Adrenal gland (tissue), 5 donors: Measurements from ENCODE around the gene SPDYE4.

Experiments used
- POLR2A ChIP-seq, 2 donors: fragments of 450-650 bp; IDR thresholded peaks; one replicate each; pipeline ENCODE4 v1.6.1; 2017; ENCODE audit warnings: antibody characterized with exemption in 2 of 2, mild to moderate bottlenecking in 2 of 2, moderate library complexity in 1 of 2
- TF ChIP-seq, protein P1 (sequence below), 6 experiments: fragments of 450-650 bp in 4 of 6; fragments of 200-600 bp in 2 of 6; sonication (generic) in 1 of 6; IDR thresholded peaks; 1 replicate in 5 of 6; 2 replicates in 1 of 6; pipeline versions ENCODE4 v1.5.1 to v1.8.0; 2016 to 2021; ENCODE audit warnings: antibody characterized with exemption in 6 of 6, mild to moderate bottlenecking in 2 of 6, moderate library complexity in 1 of 6
- donor health status: DM: no; HTN: no; CAD: no.

DNA sequence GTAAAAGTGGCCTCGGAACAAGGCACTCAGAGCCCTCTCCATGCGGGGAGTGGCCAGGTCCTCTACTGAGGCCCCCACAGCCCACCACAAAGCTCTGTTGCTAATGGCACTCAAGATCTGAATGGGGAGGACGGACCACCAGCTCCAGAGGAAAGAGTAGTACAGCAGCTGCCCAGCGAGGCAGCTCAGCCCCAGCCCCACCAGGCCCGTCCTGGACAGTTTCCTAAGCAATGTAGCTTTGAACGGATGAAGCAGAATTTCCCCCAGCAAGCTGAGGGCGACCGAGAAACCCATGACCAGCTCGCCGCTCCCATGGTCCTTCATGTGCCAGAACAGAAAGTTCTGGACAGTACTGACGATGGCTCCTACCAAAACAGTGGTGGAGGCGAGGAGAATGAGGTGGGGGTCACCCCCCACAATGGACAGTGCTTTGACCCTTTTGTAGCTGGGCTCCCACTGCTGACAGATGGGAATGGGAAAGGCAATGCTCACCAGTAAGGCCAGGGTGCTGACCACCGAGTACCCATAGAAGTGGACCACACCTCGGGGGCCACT is 39.4 kb upstream of the SPDYE4 start:
- TF ChIP-seq POLR2A (IDR thresholded peaks at IDR 0.05) = no peak
- TF ChIP-seq, protein P1, sequence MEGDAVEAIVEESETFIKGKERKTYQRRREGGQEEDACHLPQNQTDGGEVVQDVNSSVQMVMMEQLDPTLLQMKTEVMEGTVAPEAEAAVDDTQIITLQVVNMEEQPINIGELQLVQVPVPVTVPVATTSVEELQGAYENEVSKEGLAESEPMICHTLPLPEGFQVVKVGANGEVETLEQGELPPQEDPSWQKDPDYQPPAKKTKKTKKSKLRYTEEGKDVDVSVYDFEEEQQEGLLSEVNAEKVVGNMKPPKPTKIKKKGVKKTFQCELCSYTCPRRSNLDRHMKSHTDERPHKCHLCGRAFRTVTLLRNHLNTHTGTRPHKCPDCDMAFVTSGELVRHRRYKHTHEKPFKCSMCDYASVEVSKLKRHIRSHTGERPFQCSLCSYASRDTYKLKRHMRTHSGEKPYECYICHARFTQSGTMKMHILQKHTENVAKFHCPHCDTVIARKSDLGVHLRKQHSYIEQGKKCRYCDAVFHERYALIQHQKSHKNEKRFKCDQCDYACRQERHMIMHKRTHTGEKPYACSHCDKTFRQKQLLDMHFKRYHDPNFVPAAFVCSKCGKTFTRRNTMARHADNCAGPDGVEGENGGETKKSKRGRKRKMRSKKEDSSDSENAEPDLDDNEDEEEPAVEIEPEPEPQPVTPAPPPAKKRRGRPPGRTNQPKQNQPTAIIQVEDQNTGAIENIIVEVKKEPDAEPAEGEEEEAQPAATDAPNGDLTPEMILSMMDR (IDR thresholded peaks at IDR 0.05) = no peak
